ENCODE measurements around the gene LIM2. TPM values are rescaled to one million over a fixed set of nuclear protein-coding genes. Genes with fewer than 3 reads are reported as not detected.

LIM2 gene
- total RNA-seq, 4 donors from 2014 or later = not detected

DNA sequence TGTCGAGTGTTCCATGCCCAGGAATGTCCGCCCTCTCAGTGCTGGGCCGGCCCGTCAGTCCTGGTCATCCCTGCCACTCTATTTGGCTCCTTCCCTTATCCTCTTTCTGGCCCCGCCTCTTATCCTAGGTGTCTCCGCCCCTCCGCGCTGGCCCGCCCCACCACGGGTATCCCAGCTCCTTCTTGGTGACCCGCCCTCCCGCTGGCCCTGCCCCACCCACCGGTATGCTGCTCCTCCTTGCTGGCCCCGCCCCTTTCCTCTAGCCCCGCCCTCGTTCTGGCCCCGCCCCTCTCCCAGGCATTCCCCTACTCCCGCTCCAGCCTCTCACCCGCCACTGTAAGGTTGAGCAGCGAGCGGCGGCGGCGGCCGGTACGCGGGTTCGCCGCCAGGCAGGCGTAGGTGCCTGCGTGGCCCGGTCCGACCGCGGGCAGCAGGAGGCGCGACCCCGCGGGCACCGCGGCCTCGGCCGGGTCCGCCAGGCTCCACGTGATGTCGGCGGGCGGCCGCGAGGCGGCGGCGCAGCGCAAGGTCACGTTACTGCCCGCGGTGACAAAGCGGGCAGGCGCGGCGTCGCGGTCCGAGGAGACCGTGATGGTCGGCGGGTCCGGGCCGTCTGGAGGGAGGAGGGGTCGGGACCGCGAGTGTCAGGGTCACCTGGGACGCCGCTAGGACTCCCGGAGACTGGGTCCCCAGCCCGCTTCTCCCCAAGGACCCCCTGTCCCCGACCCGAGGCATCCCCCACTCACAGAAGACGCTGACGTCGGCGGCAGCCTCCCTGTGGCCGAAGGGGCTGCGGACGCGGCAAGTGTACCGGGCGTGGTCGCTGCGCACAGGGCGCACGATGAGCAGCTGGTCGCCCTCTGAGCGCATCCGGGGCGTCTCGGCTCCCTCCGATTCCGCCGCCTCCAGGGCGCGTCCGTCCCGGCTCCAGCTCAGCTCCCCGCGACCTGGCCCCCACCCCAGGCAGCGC lies 47.8 kb downstream of the LIM2 start:
- H3K27me3 ChIP-seq = no peaks in the 10 kb centered on the region
- H3K27ac ChIP-seq = peak overlapping the region; percentile 80 to 93 (median 84)
- in situ Hi-C loops (cut with MboI; ENCODE audit: low pct_ligation_motif_present in 1 of 4, low pct_unique_long_range_greater_than_20kb in 1 of 4, low sequenced_read_pairs in 3 of 4) (loop anchor here in 2 of 4 donors (10.0 to 25.0 kb wide), 2 partner anchors 85 to 97 kb away; no protein-coding TSS in a partner anchor), intact Hi-C loops (cut with DNase I; ENCODE audit: low total_unique reads) (loop anchor here (5.0 to 10.0 kb wide), 2 partner anchors 85 to 102 kb away; no protein-coding TSS in a partner anchor)
- no peaks in the 10 kb centered on the region for H3K36me3 ChIP-seq
- DNase-seq = peak; percentile 99
- peaks cover 0 to 18% (median 12%) of the 10 kb centered on the region in 4 donors for H3K4me1 ChIP-seq
- H3K9me3 ChIP-seq = no peaks in the 10 kb centered on the region
- peak overlapping the region; percentile 44 to 77 (median 60) for H3K4me3 ChIP-seq
- TF ChIP-seq, protein P1, sequence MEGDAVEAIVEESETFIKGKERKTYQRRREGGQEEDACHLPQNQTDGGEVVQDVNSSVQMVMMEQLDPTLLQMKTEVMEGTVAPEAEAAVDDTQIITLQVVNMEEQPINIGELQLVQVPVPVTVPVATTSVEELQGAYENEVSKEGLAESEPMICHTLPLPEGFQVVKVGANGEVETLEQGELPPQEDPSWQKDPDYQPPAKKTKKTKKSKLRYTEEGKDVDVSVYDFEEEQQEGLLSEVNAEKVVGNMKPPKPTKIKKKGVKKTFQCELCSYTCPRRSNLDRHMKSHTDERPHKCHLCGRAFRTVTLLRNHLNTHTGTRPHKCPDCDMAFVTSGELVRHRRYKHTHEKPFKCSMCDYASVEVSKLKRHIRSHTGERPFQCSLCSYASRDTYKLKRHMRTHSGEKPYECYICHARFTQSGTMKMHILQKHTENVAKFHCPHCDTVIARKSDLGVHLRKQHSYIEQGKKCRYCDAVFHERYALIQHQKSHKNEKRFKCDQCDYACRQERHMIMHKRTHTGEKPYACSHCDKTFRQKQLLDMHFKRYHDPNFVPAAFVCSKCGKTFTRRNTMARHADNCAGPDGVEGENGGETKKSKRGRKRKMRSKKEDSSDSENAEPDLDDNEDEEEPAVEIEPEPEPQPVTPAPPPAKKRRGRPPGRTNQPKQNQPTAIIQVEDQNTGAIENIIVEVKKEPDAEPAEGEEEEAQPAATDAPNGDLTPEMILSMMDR (IDR thresholded peaks at IDR 0.05) = peak; percentile 15 to 45 (median 33)
- no peak for TF ChIP-seq EP300 (IDR thresholded peaks at IDR 0.05; ENCODE audit: low read depth)
- TF ChIP-seq POLR2A (IDR thresholded peaks at IDR 0.05) = no peak
- TF ChIP-seq POLR2AphosphoS5 (IDR thresholded peaks at IDR 0.05) = peak; percentile 69 to 80 (median 78)
- 0 to 1% methylated on average over 4 to 93 of the region's 107 CpGs for WGBS, 2 donors (ENCODE audit: low coverage in 1 of 2)

DNA sequence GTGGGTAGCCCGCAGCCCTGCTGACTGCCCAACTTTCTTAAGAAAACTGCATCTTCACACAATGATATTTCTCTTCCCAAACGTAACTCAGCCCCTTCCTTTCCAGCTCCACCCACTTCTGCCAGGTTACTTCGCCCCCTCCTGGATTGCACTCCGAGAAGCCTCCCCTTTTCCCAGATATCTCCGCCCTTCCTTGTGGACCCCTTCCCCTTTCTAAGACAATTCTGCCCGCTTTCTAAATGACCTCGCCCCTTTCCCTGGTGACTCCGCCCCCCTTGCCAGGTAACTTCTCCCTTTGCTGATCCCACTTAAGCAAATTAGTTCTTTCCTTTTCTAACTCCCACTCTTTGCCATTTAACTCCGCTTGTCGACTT lies 48.5 kb downstream of the LIM2 start:
- no peaks in the 10 kb centered on the region for H3K36me3 ChIP-seq
- no peaks in the 10 kb centered on the region for H3K9me3 ChIP-seq
- TF ChIP-seq EP300 (IDR thresholded peaks at IDR 0.05; ENCODE audit: low read depth) (no peak), POLR2AphosphoS5 (IDR thresholded peaks at IDR 0.05) (no peak), POLR2A (IDR thresholded peaks at IDR 0.05) (no peak)
- TF ChIP-seq, protein P1 (IDR thresholded peaks at IDR 0.05) = no peak
- H3K27me3 ChIP-seq = no peaks in the 10 kb centered on the region
- no peak for DNase-seq
- peaks cover 0 to 18% (median 12%) of the 10 kb centered on the region in 4 donors for H3K4me1 ChIP-seq
- 0 to 2% methylated on average over 10 of the region's 10 CpGs for WGBS, 2 donors (ENCODE audit: low coverage in 1 of 2)
- peak overlapping the region; percentile 24 to 77 (median 50) for H3K4me3 ChIP-seq
- intact Hi-C loops (cut with DNase I; ENCODE audit: low total_unique reads) = loop anchor here (5.0 to 10.0 kb wide), 2 partner anchors 86 to 103 kb away; no protein-coding TSS in a partner anchor
- peak overlapping the region; percentile 80 to 93 (median 84) for H3K27ac ChIP-seq
- in situ Hi-C loops (cut with MboI; ENCODE audit: low pct_ligation_motif_present in 1 of 4, low pct_unique_long_range_greater_than_20kb in 1 of 4, low sequenced_read_pairs in 3 of 4) = loop anchor here in 2 of 4 donors (10.0 to 25.0 kb wide), 2 partner anchors 86 to 98 kb away; no protein-coding TSS in a partner anchor

DNA sequence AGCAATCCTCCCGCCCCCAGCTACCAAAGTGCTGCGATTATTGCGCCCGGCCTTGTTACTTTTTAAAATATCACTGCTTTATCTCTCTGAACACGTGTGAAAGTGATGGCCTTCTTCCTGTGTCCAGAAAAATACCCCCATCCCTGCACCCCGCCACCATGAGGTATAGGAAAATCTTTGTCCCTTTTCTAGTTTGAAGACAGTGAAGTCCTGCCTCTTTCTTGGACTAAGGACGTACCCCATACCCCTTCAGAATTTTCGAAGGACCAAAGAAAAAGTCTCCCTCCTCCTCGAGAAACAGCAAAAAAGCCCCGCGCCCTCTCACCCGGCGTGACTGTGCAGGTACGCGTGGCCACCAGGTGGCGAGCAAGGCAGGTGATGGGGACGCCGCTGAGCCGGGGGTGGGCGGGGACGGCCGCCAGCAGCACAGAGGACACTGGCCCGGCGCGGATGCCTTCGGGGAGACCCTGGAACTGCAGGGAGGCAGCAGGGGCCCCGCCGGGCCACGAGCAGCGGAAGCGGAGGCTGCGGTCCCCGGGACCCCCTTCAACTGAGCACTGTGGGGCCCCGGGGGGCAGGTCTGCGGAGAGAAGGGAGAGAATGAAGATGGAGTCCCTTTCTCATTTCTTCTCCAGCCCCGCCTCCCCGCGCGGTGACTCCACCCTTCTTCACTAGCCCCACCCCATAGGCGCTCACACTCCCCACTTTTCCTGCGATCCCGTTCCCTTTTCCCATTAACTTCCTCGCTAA lies 49.0 kb downstream of the LIM2 start:
- TF ChIP-seq, protein P1 (IDR thresholded peaks at IDR 0.05) = peak; percentile 90 to 96 (median 92)
- no peak for TF ChIP-seq POLR2A (IDR thresholded peaks at IDR 0.05)
- Histone ChIP-seq H3K9me3 (no peaks in the 10 kb centered on the region), H3K4me1 (peaks cover 0 to 18% (median 12%) of the 10 kb centered on the region in 4 donors), H3K27me3 (no peaks in the 10 kb centered on the region), H3K36me3 (no peaks in the 10 kb centered on the region), H3K4me3 (peak overlapping the region; percentile 24 to 77 (median 50)), H3K27ac (peak overlapping the region; percentile 80 to 93 (median 84))
- intact Hi-C loops (cut with DNase I; ENCODE audit: low total_unique reads) (loop anchor here (5.0 to 10.0 kb wide), 2 partner anchors 86 to 104 kb away; no protein-coding TSS in a partner anchor), in situ Hi-C loops (cut with MboI; ENCODE audit: low pct_ligation_motif_present in 1 of 4, low pct_unique_long_range_greater_than_20kb in 1 of 4, low sequenced_read_pairs in 3 of 4) (loop anchor here in 2 of 4 donors (10.0 to 25.0 kb wide), 2 partner anchors 86 to 99 kb away; no protein-coding TSS in a partner anchor)
- WGBS, 2 donors (ENCODE audit: low coverage in 1 of 2) = 4 to 7% methylated on average over 14 to 29 of the region's 43 CpGs
- peak; percentile 90 for DNase-seq
